Ovary (tissue), 9 donors: ENCODE measurements around the gene LRTM1. TPM values are rescaled to one million over a fixed set of nuclear protein-coding genes. Genes with fewer than 3 reads are reported as not detected.

Experiments used
- DNase-seq, 5 donors: peaks; one replicate each; pipeline ENCODE4 v3.0.0-alpha.2; 2019 to 2020
- H3K27ac ChIP-seq, 2 donors: fragments of 200-600 bp; one replicate each; pipeline versions ENCODE4 v1.5.1 to v1.8.0; 2019 to 2022
- H3K27me3 ChIP-seq: fragments of 200-600 bp; one replicate; pipeline ENCODE4 v1.8.0; 2022
- H3K36me3 ChIP-seq: fragments of 200-600 bp; sonication (generic); one replicate; pipeline ENCODE4 v1.5.1; 2019
- H3K4me1 ChIP-seq: one replicate; pipeline ENCODE4 v1.8.1; 2013; ENCODE audit warnings: mild to moderate bottlenecking, moderate library complexity; ENCODE audit not compliant: insufficient read depth
- H3K4me3 ChIP-seq: fragments of 200-600 bp; sonication (generic); one replicate; pipeline ENCODE4 v1.5.1; 2017
- H3K9me3 ChIP-seq, 2 donors: fragments of 200-600 bp in 1 of 2; sonication (generic) in 1 of 2; one replicate each; pipeline versions ENCODE4 v1.5.1 to v1.8.1; 2013 to 2019; ENCODE audit warnings: mild to moderate bottlenecking in 1 of 2, moderate library complexity in 1 of 2
- CTCF ChIP-seq, 3 donors: fragments of 450-650 bp in 2 of 3; fragments of 200-600 bp in 1 of 3; IDR thresholded peaks; one replicate each; pipeline versions ENCODE4 v1.5.1 to v1.8.0; 2016 to 2022; ENCODE audit warnings: antibody characterized with exemption in 3 of 3, mild to moderate bottlenecking in 1 of 3
- EP300 ChIP-seq: sonication (generic); formaldehyde crosslinking; IDR thresholded peaks from one replicate; pipeline ENCODE4 v1.6.1; 2017; ENCODE audit warnings: antibody characterized with exemption
- POLR2A ChIP-seq: fragments of 450-650 bp; IDR thresholded peaks from one replicate; pipeline ENCODE4 v1.6.1; 2017; ENCODE audit warnings: antibody characterized with exemption, mild to moderate bottlenecking, moderate library complexity
- WGBS, 3 donors: extraction: QIAGEN DNeasy Blood & Tissue Kit in 1 of 3; methylation state at CpG; one replicate each; pipeline versions ENCODE4 v1.1.5 to v1.1.7; 2013 to 2017; 5-methylcytosine and 5-hydroxymethylcytosine counted together
- intact Hi-C, 4 donors: fragments of 100-400 bp; cut with DNase I; formaldehyde crosslinking; loops; one replicate each; pipeline versions ENCODE4 v1.11.0 to v1.15.1; 2022 to 2023
- polyA plus RNA-seq, 2 donors: library from polyadenylated mRNA; stranded (reverse); fragments of 200-250 nt in 1 of 2; fragments of 350-450 nt in 1 of 2; fragmentation: Illumina TruSeq in 1 of 2; extraction: RNeasy Lipid Tissue Mini Kit (QIAGEN cat#74804) in 1 of 2; gene quantifications; one replicate each; pipeline ENCODE4 v1.2.3, GENCODE V29; 2013 to 2014
- total RNA-seq, 7 donors: library from RNA; depleted of rRNA in 2 of 7; stranded (reverse); fragments of >200 nt in 2 of 7; fragmentation: NEBNext Ultra II Directional in 3 of 7; extraction: Animal tissue kit (Norgen Biotek cat#: 25700) in 3 of 7; gene quantifications; one replicate each; pipeline versions ENCODE4 v1.1.0 to v1.2.4, GENCODE V29; 2016 to 2023
- donor health status: DM: no; HTN: no; CAD: no; lungs with moderate emphysema.
- donor health status: DM: no; HTN: no; CAD: no.
- donor health status: Bipolar disorder and iron deficiency.
- donor health status: DM: yes; HTN: yes; CAD: no.
- donor health status: DM: no; HTN: no; CAD: no.
- donor health status: DM: yes; HTN: yes; CAD: no.

Gene LRTM1
- total and polyA plus RNA-seq, 9 donors: not detected

- 84 to 94% (median 90%) methylated on average over 5 of the region's 5 CpGs for WGBS, 3 donors
- no peak for TF ChIP-seq CTCF (IDR thresholded peaks at IDR 0.05)
- TF ChIP-seq POLR2A: no peak
- no peak for TF ChIP-seq EP300
- Histone ChIP-seq H3K4me3 (no peak overlapping the region), H3K4me1 (no peaks in the 10 kb centered on the region), H3K9me3 (no peaks in the 10 kb centered on the region), H3K27me3 (no peaks in the 10 kb centered on the region), H3K36me3 (no peaks in the 10 kb centered on the region), H3K27ac (no peak overlapping the region)
- intact Hi-C loops: no loop called here
- no peak for DNase-seq
These were observed 26.7 kb upstream of the LRTM1 start for GRCh38 chr3:54954521-54954920.

- no peaks in the 10 kb centered on the region for H3K9me3 ChIP-seq
- no peaks in the 10 kb centered on the region for H3K27me3 ChIP-seq
- H3K36me3 ChIP-seq: no peaks in the 10 kb centered on the region
- no peaks in the 10 kb centered on the region for H3K4me1 ChIP-seq
- DNase-seq: no peak
- WGBS, 3 donors: 49 to 58% (median 51%) methylated on average over 5 of the region's 5 CpGs
- no peak for TF ChIP-seq CTCF (IDR thresholded peaks at IDR 0.05)
- no peak for TF ChIP-seq EP300
- TF ChIP-seq POLR2A: no peak
- intact Hi-C loops: no loop called here
- H3K27ac ChIP-seq: no peak overlapping the region
- H3K4me3 ChIP-seq: no peak overlapping the region
These were observed 26.2 kb upstream of the LRTM1 start for GRCh38 chr3:54954022-54954421.

GRCh38 chr3:54951405-54951804 lies 23.5 kb upstream of the LRTM1 start:
- intact Hi-C loops: no loop called here
- TF ChIP-seq EP300: no peak
- TF ChIP-seq CTCF (IDR thresholded peaks at IDR 0.05): peak; percentile 48 to 71 (median 57)
- TF ChIP-seq POLR2A: peak; percentile 14
- H3K36me3 ChIP-seq: no peaks in the 10 kb centered on the region
- H3K27ac ChIP-seq: no peak overlapping the region
- DNase-seq: peak; percentile 82 to 88 (median 84)
- no peaks in the 10 kb centered on the region for H3K9me3 ChIP-seq
- WGBS, 3 donors: 16 to 24% (median 23%) methylated on average over 8 of the region's 8 CpGs
- no peak overlapping the region for H3K4me3 ChIP-seq
- H3K27me3 ChIP-seq: no peaks in the 10 kb centered on the region
- H3K4me1 ChIP-seq: no peaks in the 10 kb centered on the region

- WGBS, 3 donors: 48 to 54% (median 51%) methylated on average over 7 of the region's 7 CpGs
- Histone ChIP-seq H3K27me3 (no peaks in the 10 kb centered on the region), H3K4me3 (no peak overlapping the region), H3K9me3 (no peaks in the 10 kb centered on the region), H3K36me3 (no peaks in the 10 kb centered on the region), H3K4me1 (no peaks in the 10 kb centered on the region), H3K27ac (no peak overlapping the region)
- DNase-seq: no peak
- intact Hi-C loops: no loop called here
- no peak for TF ChIP-seq EP300
- no peak for TF ChIP-seq POLR2A
- TF ChIP-seq CTCF (IDR thresholded peaks at IDR 0.05): no peak
These were observed 22.6 kb upstream of the LRTM1 start for GRCh38 chr3:54950391-54951003.
